Measurements from ENCODE around the gene TNK1. TPM values are rescaled to one million over a fixed set of nuclear protein-coding genes. Genes with fewer than 3 reads are reported as not detected.

Gene TNK1
- total and polyA plus RNA-seq, 10 donors = 4.2 to 16.2 (median 6.6) TPM

- intact Hi-C loops (cut with DNase I; ENCODE audit: low total_unique reads) = no loop called here
- Histone ChIP-seq H3K4me1 (no peaks in the 10 kb centered on the region), H3K9me3 (no peaks in the 10 kb centered on the region), H3K4me3 (no peak overlapping the region), H3K27me3 (replicated peaks in 1 of 7) (no peaks in the 10 kb centered on the region), H3K36me3 (peaks cover 0 to 7% (median 0%) of the 10 kb centered on the region in 6 donors), H3K27ac (no peak overlapping the region)
- TF ChIP-seq POLR2A (IDR thresholded peaks at IDR 0.05) (no peak), CTCF (IDR thresholded peaks at IDR 0.05 in 8 of 11, conservative IDR thresholded peaks at IDR 0.05 in 3 of 11) (no peak), POLR2AphosphoS5 (IDR thresholded peaks at IDR 0.05) (no peak)
- DNase-seq = no peak
- 71 to 83% (median 76%) methylated on average over 9 to 18 of the region's 18 CpGs for WGBS, 5 donors
These were observed 37.7 kb downstream of the TNK1 start for GRCh38 chr17:7418472-7419152.

DNA sequence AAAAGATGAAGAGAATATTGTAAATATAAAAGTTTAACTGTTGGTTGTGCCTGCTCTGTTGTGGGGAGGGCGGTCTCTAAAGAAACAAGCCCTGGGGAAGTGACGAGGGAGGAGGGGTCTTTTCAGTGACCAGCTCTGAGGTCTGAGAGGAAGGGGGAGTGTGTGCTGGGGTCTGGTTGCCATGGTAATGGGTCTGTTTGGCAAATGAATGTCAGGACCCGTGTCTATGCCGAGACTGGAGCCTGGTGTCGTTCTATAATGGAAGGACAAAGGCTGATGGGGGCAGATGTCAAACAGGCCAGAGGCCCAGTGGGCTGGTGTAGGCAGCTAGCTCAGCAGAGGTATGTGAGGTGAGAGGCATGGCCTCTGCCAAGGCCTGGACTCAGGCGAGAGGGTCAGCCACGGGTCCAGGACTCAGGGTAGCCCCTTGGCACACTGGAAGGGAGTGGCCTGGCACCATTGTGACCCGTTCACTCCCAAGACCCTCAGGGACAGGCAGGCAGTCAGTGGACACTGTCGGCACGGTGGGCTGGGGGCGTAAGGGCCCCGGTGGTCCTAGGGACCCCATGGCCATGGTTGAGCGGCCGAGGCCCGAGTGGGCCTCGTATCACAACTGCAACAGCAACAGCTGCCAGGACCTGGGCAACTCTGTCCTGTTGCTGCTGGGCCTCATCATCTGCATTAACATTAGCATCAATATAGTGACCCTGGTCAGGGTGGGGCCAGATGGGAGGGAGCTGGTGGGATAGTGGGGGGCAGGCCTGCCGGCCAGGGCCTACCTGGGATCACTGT, 39.1 kb downstream of the TNK1 start, which contains the start of gene SPEM1:
TSS of gene SPEM1 (plus strand) at position 506 of the 792 bp plus-strand sequence. CDS start at position 567, 61 bp downstream.
- H3K27ac ChIP-seq = no peak within 1 kb of the TSS
- H3K9me3 ChIP-seq = no peaks in the 10 kb centered on the region
- H3K4me3 ChIP-seq = no peak within 1 kb of the TSS
- no peak for DNase-seq
- H3K4me1 ChIP-seq = no peaks in the 10 kb centered on the region
- peaks cover 0 to 7% (median 0%) of the 10 kb centered on the region in 6 donors for H3K36me3 ChIP-seq
- 64 to 83% (median 82%) methylated on average over 8 to 17 of the region's 17 CpGs for WGBS, 5 donors
- H3K27me3 ChIP-seq (replicated peaks in 1 of 7) = no peaks in the 10 kb centered on the region
- TF ChIP-seq POLR2AphosphoS5 (IDR thresholded peaks at IDR 0.05) = peak in 1 of 3 donors; percentile 21
- TF ChIP-seq POLR2A (IDR thresholded peaks at IDR 0.05) = no peak
- TF ChIP-seq CTCF (IDR thresholded peaks at IDR 0.05 in 8 of 11, conservative IDR thresholded peaks at IDR 0.05 in 3 of 11) = no peak
- intact Hi-C loops (cut with DNase I; ENCODE audit: low total_unique reads) = no loop called here

- TF ChIP-seq POLR2A (IDR thresholded peaks at IDR 0.05) (no peak), CTCF (IDR thresholded peaks at IDR 0.05 in 8 of 11, conservative IDR thresholded peaks at IDR 0.05 in 3 of 11) (no peak), POLR2AphosphoS5 (IDR thresholded peaks at IDR 0.05) (no peak)
- no peaks in the 10 kb centered on the region for H3K4me1 ChIP-seq
- intact Hi-C loops (cut with DNase I; ENCODE audit: low total_unique reads) = no loop called here
- no peak overlapping the region for H3K4me3 ChIP-seq
- no peak for DNase-seq
- no peaks in the 10 kb centered on the region for H3K9me3 ChIP-seq
- H3K27me3 ChIP-seq (replicated peaks in 1 of 7) = no peaks in the 10 kb centered on the region
- peaks cover 0 to 7% (median 0%) of the 10 kb centered on the region in 6 donors for H3K36me3 ChIP-seq
- 93 to 98% (median 96%) methylated on average over 13 to 16 of the region's 16 CpGs for WGBS, 5 donors
- no peak overlapping the region for H3K27ac ChIP-seq
These were observed 40.3 kb downstream of the TNK1 start for GRCh38 chr17:7421186-7421585.

GRCh38 chr17:7423679-7424078, 42.8 kb downstream of the TNK1 start:
- Histone ChIP-seq H3K9me3 (no peaks in the 10 kb centered on the region), H3K27me3 (replicated peaks in 1 of 7) (no peaks in the 10 kb centered on the region), H3K27ac (no peak overlapping the region), H3K4me3 (no peak overlapping the region), H3K4me1 (no peaks in the 10 kb centered on the region), H3K36me3 (no peaks in the 10 kb centered on the region)
- intact Hi-C loops (cut with DNase I; ENCODE audit: low total_unique reads) = no loop called here
- 81 to 88% (median 83%) methylated on average over 4 of the region's 4 CpGs for WGBS, 5 donors
- TF ChIP-seq POLR2A (IDR thresholded peaks at IDR 0.05) = no peak
- TF ChIP-seq POLR2AphosphoS5 (IDR thresholded peaks at IDR 0.05) = no peak
- no peak for TF ChIP-seq CTCF (IDR thresholded peaks at IDR 0.05 in 8 of 11, conservative IDR thresholded peaks at IDR 0.05 in 3 of 11)
- DNase-seq = no peak
